Ovary (tissue), 3 donors: Measurements from ENCODE around the gene SPACA9.

Experiments
- EP300 ChIP-seq: sonication (generic); formaldehyde crosslinking; IDR thresholded peaks from one replicate; pipeline ENCODE4 v1.6.1; 2017; ENCODE audit warnings: antibody characterized with exemption
- POLR2A ChIP-seq: fragments of 450-650 bp; IDR thresholded peaks from one replicate; pipeline ENCODE4 v1.6.1; 2017; ENCODE audit warnings: antibody characterized with exemption, mild to moderate bottlenecking, moderate library complexity
- TF ChIP-seq, protein P1 (sequence below), 3 donors: fragments of 450-650 bp in 2 of 3; fragments of 200-600 bp in 1 of 3; IDR thresholded peaks; one replicate each; pipeline versions ENCODE4 v1.5.1 to v1.8.0; 2016 to 2022; ENCODE audit warnings: antibody characterized with exemption in 3 of 3, mild to moderate bottlenecking in 1 of 3
- donor health status: DM: no; HTN: no; CAD: no.

DNA sequence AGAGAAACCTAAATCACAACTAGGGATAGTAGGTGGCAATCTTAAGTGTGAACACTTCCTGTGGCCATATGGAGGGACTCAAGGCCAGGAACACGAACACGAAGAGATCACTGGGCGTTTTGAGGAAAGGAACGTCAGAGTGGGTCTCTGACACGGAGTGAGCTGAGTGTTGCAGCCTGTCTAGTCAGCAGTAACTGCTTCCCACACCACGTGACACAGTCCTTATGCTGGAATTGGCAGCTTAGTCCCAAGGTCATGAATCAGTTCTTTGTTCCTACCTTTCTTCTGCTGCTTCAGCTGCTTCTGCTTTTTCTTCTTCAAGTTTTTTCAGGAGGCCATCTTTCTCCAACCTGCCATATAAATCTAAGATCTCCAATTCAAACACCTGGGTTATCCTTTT, 18.2 kb downstream of the SPACA9 start:
- TF ChIP-seq, protein P1, sequence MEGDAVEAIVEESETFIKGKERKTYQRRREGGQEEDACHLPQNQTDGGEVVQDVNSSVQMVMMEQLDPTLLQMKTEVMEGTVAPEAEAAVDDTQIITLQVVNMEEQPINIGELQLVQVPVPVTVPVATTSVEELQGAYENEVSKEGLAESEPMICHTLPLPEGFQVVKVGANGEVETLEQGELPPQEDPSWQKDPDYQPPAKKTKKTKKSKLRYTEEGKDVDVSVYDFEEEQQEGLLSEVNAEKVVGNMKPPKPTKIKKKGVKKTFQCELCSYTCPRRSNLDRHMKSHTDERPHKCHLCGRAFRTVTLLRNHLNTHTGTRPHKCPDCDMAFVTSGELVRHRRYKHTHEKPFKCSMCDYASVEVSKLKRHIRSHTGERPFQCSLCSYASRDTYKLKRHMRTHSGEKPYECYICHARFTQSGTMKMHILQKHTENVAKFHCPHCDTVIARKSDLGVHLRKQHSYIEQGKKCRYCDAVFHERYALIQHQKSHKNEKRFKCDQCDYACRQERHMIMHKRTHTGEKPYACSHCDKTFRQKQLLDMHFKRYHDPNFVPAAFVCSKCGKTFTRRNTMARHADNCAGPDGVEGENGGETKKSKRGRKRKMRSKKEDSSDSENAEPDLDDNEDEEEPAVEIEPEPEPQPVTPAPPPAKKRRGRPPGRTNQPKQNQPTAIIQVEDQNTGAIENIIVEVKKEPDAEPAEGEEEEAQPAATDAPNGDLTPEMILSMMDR (IDR thresholded peaks at IDR 0.05), result no peak
- TF ChIP-seq POLR2A, result no peak
- TF ChIP-seq EP300, result no peak
